ENCODE data around the gene C2orf66. TPM values are rescaled to one million over a fixed set of nuclear protein-coding genes. Genes with fewer than 3 reads are reported as not detected.

C2orf66 gene
- total RNA-seq, 1 experiment from 2014 or later, result not detected

DNA sequence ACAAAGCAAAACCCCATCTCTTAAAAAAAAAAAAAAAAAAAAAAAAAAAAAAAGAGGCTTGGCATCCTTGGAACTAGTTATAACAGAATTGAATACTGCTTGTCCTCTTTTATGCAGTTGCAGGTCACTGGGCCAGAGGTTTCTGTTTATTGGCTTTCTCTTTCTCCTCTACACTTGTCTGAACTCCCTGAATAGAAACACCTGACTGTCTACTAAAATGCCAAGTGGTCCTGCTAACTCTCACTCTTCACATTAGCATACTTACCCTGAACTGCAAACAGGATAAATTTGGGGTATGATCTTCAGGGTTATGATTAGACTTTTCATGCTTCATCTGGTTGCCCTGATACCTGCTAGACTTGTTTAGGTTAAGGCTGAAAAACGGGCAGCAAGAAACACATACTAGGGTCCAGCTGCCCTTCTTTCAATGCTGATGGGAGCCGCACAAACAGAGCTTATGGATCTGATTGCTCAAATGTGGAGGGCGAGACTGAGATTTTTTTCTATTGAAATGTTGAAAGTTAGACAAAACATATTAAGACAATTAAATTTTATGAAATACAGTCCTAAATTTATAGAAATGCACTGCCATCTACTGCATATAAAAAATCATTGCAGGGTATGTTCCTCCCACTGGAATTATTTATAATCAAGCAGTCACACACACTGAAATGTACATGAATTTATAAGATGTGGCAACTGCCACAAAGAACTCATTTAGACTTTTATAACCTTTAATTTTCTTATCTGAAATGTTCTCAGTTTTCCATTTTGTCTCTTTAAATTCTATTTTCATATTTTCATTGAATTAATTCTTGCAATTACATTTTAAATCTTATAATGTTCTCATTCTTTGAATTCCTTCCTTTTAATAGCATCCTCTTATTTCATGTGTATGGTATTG is 50.4 kb downstream of the C2orf66 start:
- TF ChIP-seq, protein P1, sequence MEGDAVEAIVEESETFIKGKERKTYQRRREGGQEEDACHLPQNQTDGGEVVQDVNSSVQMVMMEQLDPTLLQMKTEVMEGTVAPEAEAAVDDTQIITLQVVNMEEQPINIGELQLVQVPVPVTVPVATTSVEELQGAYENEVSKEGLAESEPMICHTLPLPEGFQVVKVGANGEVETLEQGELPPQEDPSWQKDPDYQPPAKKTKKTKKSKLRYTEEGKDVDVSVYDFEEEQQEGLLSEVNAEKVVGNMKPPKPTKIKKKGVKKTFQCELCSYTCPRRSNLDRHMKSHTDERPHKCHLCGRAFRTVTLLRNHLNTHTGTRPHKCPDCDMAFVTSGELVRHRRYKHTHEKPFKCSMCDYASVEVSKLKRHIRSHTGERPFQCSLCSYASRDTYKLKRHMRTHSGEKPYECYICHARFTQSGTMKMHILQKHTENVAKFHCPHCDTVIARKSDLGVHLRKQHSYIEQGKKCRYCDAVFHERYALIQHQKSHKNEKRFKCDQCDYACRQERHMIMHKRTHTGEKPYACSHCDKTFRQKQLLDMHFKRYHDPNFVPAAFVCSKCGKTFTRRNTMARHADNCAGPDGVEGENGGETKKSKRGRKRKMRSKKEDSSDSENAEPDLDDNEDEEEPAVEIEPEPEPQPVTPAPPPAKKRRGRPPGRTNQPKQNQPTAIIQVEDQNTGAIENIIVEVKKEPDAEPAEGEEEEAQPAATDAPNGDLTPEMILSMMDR (IDR thresholded peaks at IDR 0.05 in 2 of 3, conservative IDR thresholded peaks at IDR 0.05 in 1 of 3; ENCODE audit: borderline replicate concordance in 1 of 3, insufficient read depth in 1 of 3, low read depth in 2 of 3, low read length in 2 of 3), result peak in 2 of 3 experiments; percentile 38 to 52; a peak in 3 of 6 replicates
- TF ChIP-seq, protein P2, sequence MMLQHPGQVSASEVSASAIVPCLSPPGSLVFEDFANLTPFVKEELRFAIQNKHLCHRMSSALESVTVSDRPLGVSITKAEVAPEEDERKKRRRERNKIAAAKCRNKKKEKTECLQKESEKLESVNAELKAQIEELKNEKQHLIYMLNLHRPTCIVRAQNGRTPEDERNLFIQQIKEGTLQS (IDR thresholded peaks at IDR 0.05), result no peak
- TF ChIP-seq FOSL1 (IDR thresholded peaks at IDR 0.05; ENCODE audit: low read depth) (no peak), RAD21 (IDR thresholded peaks at IDR 0.05; ENCODE audit: low read depth) (peak; percentile 61), POLR2A (IDR thresholded peaks at IDR 0.05; ENCODE audit: borderline replicate concordance, extremely low read depth, insufficient read depth, insufficient read length) (no peak), YY1 (IDR thresholded peaks at IDR 0.05; ENCODE audit: extremely low read depth, insufficient replicate concordance, low read depth, low read length) (no peak), POLR2AphosphoS5 (IDR thresholded peaks at IDR 0.05; ENCODE audit: low read depth, low read length) (no peak), CEBPB (IDR thresholded peaks at IDR 0.05; ENCODE audit: low read depth) (no peak)
- TF ChIP-seq, protein P3, sequence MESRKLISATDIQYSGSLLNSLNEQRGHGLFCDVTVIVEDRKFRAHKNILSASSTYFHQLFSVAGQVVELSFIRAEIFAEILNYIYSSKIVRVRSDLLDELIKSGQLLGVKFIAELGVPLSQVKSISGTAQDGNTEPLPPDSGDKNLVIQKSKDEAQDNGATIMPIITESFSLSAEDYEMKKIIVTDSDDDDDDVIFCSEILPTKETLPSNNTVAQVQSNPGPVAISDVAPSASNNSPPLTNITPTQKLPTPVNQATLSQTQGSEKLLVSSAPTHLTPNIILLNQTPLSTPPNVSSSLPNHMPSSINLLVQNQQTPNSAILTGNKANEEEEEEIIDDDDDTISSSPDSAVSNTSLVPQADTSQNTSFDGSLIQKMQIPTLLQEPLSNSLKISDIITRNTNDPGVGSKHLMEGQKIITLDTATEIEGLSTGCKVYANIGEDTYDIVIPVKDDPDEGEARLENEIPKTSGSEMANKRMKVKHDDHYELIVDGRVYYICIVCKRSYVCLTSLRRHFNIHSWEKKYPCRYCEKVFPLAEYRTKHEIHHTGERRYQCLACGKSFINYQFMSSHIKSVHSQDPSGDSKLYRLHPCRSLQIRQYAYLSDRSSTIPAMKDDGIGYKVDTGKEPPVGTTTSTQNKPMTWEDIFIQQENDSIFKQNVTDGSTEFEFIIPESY (IDR thresholded peaks at IDR 0.05; ENCODE audit: extremely low read depth, insufficient replicate concordance, low read length), result no peak
- H4K20me1 ChIP-seq (ENCODE audit: insufficient read depth), result no peaks in the 10 kb centered on the region
- H3K4me2 ChIP-seq (ENCODE audit: low read length), result no peak overlapping the region
- H3K9ac ChIP-seq (ENCODE audit: low read length), result no peak overlapping the region
- ChIA-PET CTCF (interaction anchor here (1.2 to 1.7 kb wide), 3 partner anchors 8 to 461 kb away, joined by 3 to 10 read pairs (median 3); no protein-coding TSS in a partner anchor), RAD21 (ENCODE audit: low non-redundant PET in 1 of 2, low total read pairs in 2 of 2, uncharacterized antibody in 2 of 2, unreplicated experiment in 2 of 2) (interaction anchor here in 1 of 2 experiments (0.5 kb wide), 1 partner anchor 143 kb away, joined by 3 read pairs; no protein-coding TSS in a partner anchor), POLR2A (no interaction called here)
- no peak overlapping the region for H3K27ac ChIP-seq (ENCODE audit: low read depth, low read length)
- ATAC-seq (peak; percentile 54; the same call in 1 of the 2 replicates), DNase-seq (ENCODE audit: low read depth, low spot score) (no peak)
- intact Hi-C loops (cut with micrococcal nuclease), result loop anchor here (2.0 to 10.0 kb wide), 4 partner anchors 324 to 628 kb away; no protein-coding TSS in a partner anchor
- H3K9me3 ChIP-seq (ENCODE audit: control insufficient read depth in 1 of 2, insufficient read depth in 1 of 2, low read depth in 1 of 2, low read length in 2 of 2), result no peaks in the 10 kb centered on the region
- no peaks in the 10 kb centered on the region for H3K9me2 ChIP-seq (ENCODE audit: insufficient read depth)
- peaks cover 4 to 6% of the 10 kb centered on the region in 2 experiments; a peak in 1 of 4 replicates for H3K36me3 ChIP-seq (ENCODE audit: control insufficient read depth in 1 of 2, insufficient read depth in 2 of 2, low read length in 2 of 2)
- BruUV-seq (replicated peaks), result no TSS peak
- no peaks in the 10 kb centered on the region for H3K27me3 ChIP-seq (ENCODE audit: insufficient read depth, low read length)
- H3K79me2 ChIP-seq (ENCODE audit: insufficient read depth, low read length), result no peaks in the 10 kb centered on the region
- H2AFZ ChIP-seq (ENCODE audit: low read depth, low read length, poor library complexity, severe bottlenecking), result no peak overlapping the region
- no peaks in the 10 kb centered on the region for H3K4me1 ChIP-seq (ENCODE audit: control insufficient read depth in 1 of 2, insufficient read depth in 2 of 2, low read length in 2 of 2)
- H3K4me3 ChIP-seq (replicated peaks in 1 of 2; ENCODE audit: low read depth in 1 of 2, low read length in 2 of 2), result no peak overlapping the region

Other genes with a start within 250 kb of the C2orf66 start
- gene HECW2, start 215.8 kb downstream of the C2orf66 start, total RNA-seq (2021; ENCODE audit: unreplicated experiment), result 1.3 TPM
- gene CCDC150, start 169.6 kb downstream of the C2orf66 start, total RNA-seq (2021; ENCODE audit: unreplicated experiment), result 29.2 TPM
- 56.2 TPM for gene GTF3C3, start 9.7 kb downstream of the C2orf66 start, total RNA-seq (2021; ENCODE audit: unreplicated experiment)
- 7.1 TPM for gene PGAP1, start 117.4 kb upstream of the C2orf66 start, total RNA-seq (2021; ENCODE audit: unreplicated experiment)

Data from HCT116 (cell line).